Esophagus muscularis mucosa (tissue), 3 donors: Measurements from ENCODE around the gene FFAR1.

Source experiments
- POLR2AphosphoS5 ChIP-seq, 2 donors: sonication (generic); formaldehyde crosslinking; IDR thresholded peaks; one replicate each; pipeline ENCODE4 v1.6.1; 2017; ENCODE audit warnings: antibody characterized with exemption in 2 of 2
- TF ChIP-seq, protein P1 (sequence below), 3 experiments: fragments of 200-600 bp in 2 of 3; fragments of 450-650 bp in 1 of 3; sonication (generic) in 2 of 3; IDR thresholded peaks; one replicate each; pipeline ENCODE4 v1.5.1; 2017 to 2019; ENCODE audit warnings: antibody characterized with exemption in 3 of 3, mild to moderate bottlenecking in 2 of 3, moderate library complexity in 1 of 3

DNA sequence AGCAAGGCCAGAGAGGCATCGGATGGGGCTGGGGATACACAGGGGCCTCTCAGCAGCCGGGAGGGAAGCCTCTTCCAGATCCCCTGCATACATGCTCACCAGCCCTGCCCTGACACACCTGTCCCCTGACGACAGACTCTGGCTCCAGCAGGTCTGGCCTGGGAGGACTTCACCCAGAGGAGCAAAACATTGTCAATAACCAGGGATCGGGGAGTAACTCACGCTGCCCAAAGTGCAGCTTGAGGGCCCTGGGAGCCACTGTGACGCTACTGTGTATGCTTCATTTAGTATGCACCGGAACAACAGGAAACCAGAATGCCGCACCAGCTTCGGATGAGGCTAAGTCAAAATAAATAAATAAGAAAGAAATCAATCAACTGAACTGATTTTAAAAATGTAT is 31.1 kb upstream of the FFAR1 start:
- TF ChIP-seq, protein P1, sequence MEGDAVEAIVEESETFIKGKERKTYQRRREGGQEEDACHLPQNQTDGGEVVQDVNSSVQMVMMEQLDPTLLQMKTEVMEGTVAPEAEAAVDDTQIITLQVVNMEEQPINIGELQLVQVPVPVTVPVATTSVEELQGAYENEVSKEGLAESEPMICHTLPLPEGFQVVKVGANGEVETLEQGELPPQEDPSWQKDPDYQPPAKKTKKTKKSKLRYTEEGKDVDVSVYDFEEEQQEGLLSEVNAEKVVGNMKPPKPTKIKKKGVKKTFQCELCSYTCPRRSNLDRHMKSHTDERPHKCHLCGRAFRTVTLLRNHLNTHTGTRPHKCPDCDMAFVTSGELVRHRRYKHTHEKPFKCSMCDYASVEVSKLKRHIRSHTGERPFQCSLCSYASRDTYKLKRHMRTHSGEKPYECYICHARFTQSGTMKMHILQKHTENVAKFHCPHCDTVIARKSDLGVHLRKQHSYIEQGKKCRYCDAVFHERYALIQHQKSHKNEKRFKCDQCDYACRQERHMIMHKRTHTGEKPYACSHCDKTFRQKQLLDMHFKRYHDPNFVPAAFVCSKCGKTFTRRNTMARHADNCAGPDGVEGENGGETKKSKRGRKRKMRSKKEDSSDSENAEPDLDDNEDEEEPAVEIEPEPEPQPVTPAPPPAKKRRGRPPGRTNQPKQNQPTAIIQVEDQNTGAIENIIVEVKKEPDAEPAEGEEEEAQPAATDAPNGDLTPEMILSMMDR (IDR thresholded peaks at IDR 0.05): no peak
- TF ChIP-seq POLR2AphosphoS5 (IDR thresholded peaks at IDR 0.05): no peak
